Endodermal cell (in vitro differentiated cells): ENCODE data around the gene GNG3. TPM values are rescaled to one million over a fixed set of nuclear protein-coding genes. Genes with fewer than 3 reads are reported as not detected.

ENCODE experiments used
- DNase-seq: peaks from one replicate; pipeline ENCODE4 v3.0.0-alpha.2; 2017
- H3K27ac ChIP-seq: 2 replicates; pipeline ENCODE4 v1.5.1; 2013; ENCODE audit warnings: mild to moderate bottlenecking, low read depth, low read length, moderate library complexity
- H3K27me3 ChIP-seq: 2 replicates; pipeline ENCODE4 v1.6.1; 2013; ENCODE audit warnings: mild to moderate bottlenecking, low read length, moderate library complexity; ENCODE audit not compliant: insufficient read depth, control insufficient read depth, poor library complexity, severe bottlenecking
- H3K36me3 ChIP-seq: 2 replicates; pipeline ENCODE4 v1.7.0; 2013; ENCODE audit warnings: mild to moderate bottlenecking, low read length, moderate library complexity; ENCODE audit not compliant: control insufficient read depth, insufficient read depth
- H3K4me1 ChIP-seq: one replicate; pipeline ENCODE4 v1.7.0; 2013; ENCODE audit warnings: low read length; ENCODE audit not compliant: control insufficient read depth, insufficient read depth
- H3K4me3 ChIP-seq: 2 replicates; pipeline ENCODE4 v1.5.1; 2013; ENCODE audit warnings: mild to moderate bottlenecking, low read length, moderate library complexity
- H3K9ac ChIP-seq: 2 replicates; pipeline ENCODE4 v1.6.1; 2013; ENCODE audit warnings: mild to moderate bottlenecking, low read length, moderate library complexity; ENCODE audit not compliant: poor library complexity, severe bottlenecking; ENCODE audit errors: extremely low read depth
- H3K9me3 ChIP-seq: 2 replicates; pipeline ENCODE4 v1.6.1; 2013; ENCODE audit warnings: mild to moderate bottlenecking, low read length, moderate library complexity; ENCODE audit not compliant: control insufficient read depth
- H3K27ac Mint-ChIP-seq: 2 replicates; pipeline ENCODE4 v1.8.0; 2020; ENCODE audit warnings: mixed read lengths
- H3K27me3 Mint-ChIP-seq: 2 replicates; pipeline ENCODE4 v1.8.0; 2021; ENCODE audit warnings: mild to moderate bottlenecking, mixed read lengths; ENCODE audit not compliant: insufficient read depth
- H3K36me3 Mint-ChIP-seq: 2 replicates; pipeline ENCODE4 v1.8.0; 2020; ENCODE audit warnings: low read depth, mixed read lengths
- H3K4me1 Mint-ChIP-seq: 2 replicates; pipeline ENCODE4 v1.8.0; 2020; ENCODE audit warnings: mixed read lengths
- H3K4me3 Mint-ChIP-seq: 2 replicates; pipeline ENCODE4 v1.8.0; 2020; ENCODE audit warnings: mild to moderate bottlenecking, moderate library complexity, mixed read lengths
- H3K9me3 Mint-ChIP-seq: 2 replicates; pipeline ENCODE4 v1.8.0; 2020; ENCODE audit warnings: mild to moderate bottlenecking, mixed read lengths
- WGBS, 2 experiments: methylation state at CpG; one replicate each; pipeline versions ENCODE4 v1.1.5 to v1.1.7; 2013; ENCODE audit warnings: missing lambda C conversion rate in 2 of 2, mixed read lengths in 1 of 2; ENCODE audit not compliant: insufficient coverage in 1 of 2, insufficient read length in 1 of 2; 5-methylcytosine and 5-hydroxymethylcytosine counted together
- total RNA-seq, 2 donors: library from RNA; stranded (reverse); fragmentation: NEBNext Ultra II Directional in 1 of 2; extraction: Animal tissue kit (Norgen Biotek cat#: 25700) in 1 of 2; gene quantifications; 2 replicates in 1 of 2; 3 replicates in 1 of 2; pipeline ENCODE4 v1.2.1, GENCODE V29; 2021
- TF ChIP-seq, protein P1 (sequence below): fragments of 200-600 bp; sonication (generic); conservative IDR thresholded peaks from 2 replicates; pipeline ENCODE4 v1.5.0; 2021; ENCODE audit warnings: antibody characterized with exemption, mild to moderate bottlenecking

GNG3 gene
- total RNA-seq, 2 donors from 2014 or later = 0.40 to 1.7 TPM

- peaks cover 61% of the 10 kb centered on the region for H3K36me3 Mint-ChIP-seq
- TF ChIP-seq, protein P1, sequence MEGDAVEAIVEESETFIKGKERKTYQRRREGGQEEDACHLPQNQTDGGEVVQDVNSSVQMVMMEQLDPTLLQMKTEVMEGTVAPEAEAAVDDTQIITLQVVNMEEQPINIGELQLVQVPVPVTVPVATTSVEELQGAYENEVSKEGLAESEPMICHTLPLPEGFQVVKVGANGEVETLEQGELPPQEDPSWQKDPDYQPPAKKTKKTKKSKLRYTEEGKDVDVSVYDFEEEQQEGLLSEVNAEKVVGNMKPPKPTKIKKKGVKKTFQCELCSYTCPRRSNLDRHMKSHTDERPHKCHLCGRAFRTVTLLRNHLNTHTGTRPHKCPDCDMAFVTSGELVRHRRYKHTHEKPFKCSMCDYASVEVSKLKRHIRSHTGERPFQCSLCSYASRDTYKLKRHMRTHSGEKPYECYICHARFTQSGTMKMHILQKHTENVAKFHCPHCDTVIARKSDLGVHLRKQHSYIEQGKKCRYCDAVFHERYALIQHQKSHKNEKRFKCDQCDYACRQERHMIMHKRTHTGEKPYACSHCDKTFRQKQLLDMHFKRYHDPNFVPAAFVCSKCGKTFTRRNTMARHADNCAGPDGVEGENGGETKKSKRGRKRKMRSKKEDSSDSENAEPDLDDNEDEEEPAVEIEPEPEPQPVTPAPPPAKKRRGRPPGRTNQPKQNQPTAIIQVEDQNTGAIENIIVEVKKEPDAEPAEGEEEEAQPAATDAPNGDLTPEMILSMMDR = no peak
- H3K4me1 Mint-ChIP-seq = peaks cover 47% of the 10 kb centered on the region
- Histone ChIP-seq H3K36me3 (peaks cover 77% of the 10 kb centered on the region), H3K4me1 (peaks cover 12% of the 10 kb centered on the region), H3K9me3 (no peaks in the 10 kb centered on the region), H3K4me3 (no peak overlapping the region), H3K27me3 (no peaks in the 10 kb centered on the region), H3K27ac (no peak overlapping the region), H3K9ac (no peak overlapping the region)
- WGBS, 2 experiments = 95 to 100% methylated on average over 2 to 6 of the region's 6 CpGs
- H3K27ac Mint-ChIP-seq = peak overlapping the region; percentile 76
- H3K9me3 Mint-ChIP-seq = no peaks in the 10 kb centered on the region
- H3K4me3 Mint-ChIP-seq = no peak overlapping the region
- DNase-seq = no peak
- no peaks in the 10 kb centered on the region for H3K27me3 Mint-ChIP-seq
Observed at GRCh38 chr11:62712276-62712812, 4.9 kb downstream of the GNG3 start.

- no peak overlapping the region for H3K4me3 Mint-ChIP-seq
- no peak overlapping the region for H3K4me3 ChIP-seq
- peaks cover 12% of the 10 kb centered on the region for H3K4me1 ChIP-seq
- peaks cover 80% of the 10 kb centered on the region for H3K36me3 ChIP-seq
- WGBS, 2 experiments = 96 to 100% methylated on average over 2 to 3 of the region's 3 CpGs
- H3K9ac ChIP-seq = no peak overlapping the region
- H3K27me3 Mint-ChIP-seq = no peaks in the 10 kb centered on the region
- H3K36me3 Mint-ChIP-seq = peaks cover 66% of the 10 kb centered on the region
- H3K27ac Mint-ChIP-seq = peak overlapping the region; percentile 76
- no peaks in the 10 kb centered on the region for H3K27me3 ChIP-seq
- DNase-seq = no peak
- TF ChIP-seq, protein P1 = no peak
- no peak overlapping the region for H3K27ac ChIP-seq
- H3K9me3 ChIP-seq = no peaks in the 10 kb centered on the region
- H3K4me1 Mint-ChIP-seq = peaks cover 46% of the 10 kb centered on the region
- no peaks in the 10 kb centered on the region for H3K9me3 Mint-ChIP-seq
Observed at GRCh38 chr11:62712861-62713260, 5.4 kb downstream of the GNG3 start.

- no peaks in the 10 kb centered on the region for H3K27me3 Mint-ChIP-seq
- no peak for DNase-seq
- H3K27me3 ChIP-seq = no peaks in the 10 kb centered on the region
- H3K36me3 ChIP-seq = peaks cover 81% of the 10 kb centered on the region
- no peak overlapping the region for H3K4me3 Mint-ChIP-seq
- TF ChIP-seq, protein P1 = peak; percentile 24
- peak overlapping the region; percentile 76 for H3K27ac Mint-ChIP-seq
- no peak overlapping the region for H3K4me3 ChIP-seq
- peaks cover 45% of the 10 kb centered on the region for H3K4me1 Mint-ChIP-seq
- H3K9me3 ChIP-seq = no peaks in the 10 kb centered on the region
- no peak overlapping the region for H3K9ac ChIP-seq
- no peak overlapping the region for H3K27ac ChIP-seq
- peaks cover 9% of the 10 kb centered on the region for H3K4me1 ChIP-seq
- no peaks in the 10 kb centered on the region for H3K9me3 Mint-ChIP-seq
- H3K36me3 Mint-ChIP-seq = peaks cover 71% of the 10 kb centered on the region
- 86 to 100% methylated on average over 1 to 2 of the region's 2 CpGs for WGBS, 2 experiments
Observed at GRCh38 chr11:62713343-62713742, 5.9 kb downstream of the GNG3 start.
